Uterus (tissue), 4 donors: ENCODE results near the gene IAH1. TPM values are rescaled to one million over a fixed set of nuclear protein-coding genes. Genes with fewer than 3 reads are reported as not detected.
"Not testable (repeated sequence)": the region's sequence is repeated elsewhere in the genome, so short reads cannot be mapped to it uniquely, and the experiment has no call there.

Experiments
- DNase-seq, 2 donors: peaks; one replicate each; pipeline ENCODE4 v3.0.0-alpha.2; 2019 to 2020
- H3K27ac ChIP-seq, 2 donors: fragments of 200-600 bp; sonication (generic); 1 replicate in 1 of 2; 2 replicates in 1 of 2; pipeline ENCODE4 v1.5.1; 2016 to 2018
- H3K27me3 ChIP-seq, 2 donors: fragments of 200-600 bp; sonication (generic); one replicate each; pipeline ENCODE4 v1.5.1; 2018 to 2019; ENCODE audit warnings: control low read depth in 1 of 2
- H3K36me3 ChIP-seq, 2 donors: fragments of 200-600 bp; sonication (generic); one replicate each; pipeline ENCODE4 v1.5.1; 2019; ENCODE audit warnings: control low read depth in 1 of 2
- H3K4me1 ChIP-seq, 2 donors: fragments of 200-600 bp; sonication (generic); one replicate each; pipeline ENCODE4 v1.5.1; 2018 to 2019; ENCODE audit warnings: control low read depth in 1 of 2
- H3K4me3 ChIP-seq, 2 donors: fragments of 200-600 bp; sonication (generic); 1 replicate in 1 of 2; 2 replicates in 1 of 2; pipeline ENCODE4 v1.5.1; 2018 to 2019; ENCODE audit warnings: mild to moderate bottlenecking in 1 of 2
- H3K9me3 ChIP-seq, 2 donors: fragments of 200-600 bp; sonication (generic); one replicate each; pipeline ENCODE4 v1.5.1; 2019; ENCODE audit warnings: control low read depth in 1 of 2
- CTCF ChIP-seq, 4 experiments: fragments of 200-600 bp in 2 of 4; fragments of 450-650 bp in 2 of 4; sonication (generic) in 2 of 4; IDR thresholded peaks; one replicate each; pipeline ENCODE4 v1.5.1; 2016 to 2019; ENCODE audit warnings: antibody characterized with exemption in 4 of 4, mild to moderate bottlenecking in 2 of 4, moderate library complexity in 1 of 4
- POLR2A ChIP-seq, 2 donors: fragments of 450-650 bp; IDR thresholded peaks; one replicate each; pipeline ENCODE4 v1.6.1; 2016; ENCODE audit warnings: antibody characterized with exemption in 2 of 2, mild to moderate bottlenecking in 1 of 2, moderate library complexity in 1 of 2
- intact Hi-C: fragments of 100-400 bp; cut with DNase I; formaldehyde crosslinking; loops from one replicate; pipeline ENCODE4 v1.15.1; 2023; ENCODE audit warnings: low total_unique reads
- total RNA-seq, 4 donors: library from RNA; depleted of rRNA in 3 of 4; stranded (reverse); fragments of >200 nt in 3 of 4; gene quantifications; one replicate each; pipeline versions ENCODE4 v1.1.0 to v1.2.4, GENCODE V29; 2014 to 2023
- donor health status: DM: yes; HTN: yes; CAD: no.

Gene IAH1
- total RNA-seq, 4 donors from 2014 or later = 32.4 to 59.1 (median 38.1) TPM

DNA sequence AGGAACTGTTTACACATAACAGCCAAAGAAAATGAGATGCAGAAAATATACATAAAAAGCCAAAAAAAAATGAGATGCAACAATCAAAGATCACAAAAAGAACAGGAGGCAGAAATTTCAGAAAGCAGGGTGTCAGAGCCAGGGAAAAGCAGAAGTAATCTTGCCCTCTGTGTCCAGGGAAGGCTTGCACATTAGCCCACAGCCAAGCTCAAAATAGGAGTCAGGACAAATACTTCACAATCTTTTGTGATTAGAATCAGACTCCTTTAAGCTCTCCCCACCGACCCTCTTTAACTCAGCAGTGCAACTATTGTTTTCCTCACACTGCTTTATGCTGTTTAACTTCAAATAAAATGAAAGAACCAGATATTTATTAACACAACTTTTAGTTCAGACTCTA lies 34.6 kb downstream of the IAH1 start:
- DNase-seq = no peak
- H3K27me3 ChIP-seq = no peaks in the 10 kb centered on the region
- H3K27ac ChIP-seq = no peak overlapping the region
- H3K36me3 ChIP-seq = no peaks in the 10 kb centered on the region
- no peak overlapping the region for H3K4me3 ChIP-seq
- intact Hi-C loops = no loop called here
- TF ChIP-seq CTCF (IDR thresholded peaks at IDR 0.05) (no peak), POLR2A (IDR thresholded peaks at IDR 0.05) (no peak)
- H3K9me3 ChIP-seq = no peaks in the 10 kb centered on the region
- H3K4me1 ChIP-seq = no peaks in the 10 kb centered on the region

DNA sequence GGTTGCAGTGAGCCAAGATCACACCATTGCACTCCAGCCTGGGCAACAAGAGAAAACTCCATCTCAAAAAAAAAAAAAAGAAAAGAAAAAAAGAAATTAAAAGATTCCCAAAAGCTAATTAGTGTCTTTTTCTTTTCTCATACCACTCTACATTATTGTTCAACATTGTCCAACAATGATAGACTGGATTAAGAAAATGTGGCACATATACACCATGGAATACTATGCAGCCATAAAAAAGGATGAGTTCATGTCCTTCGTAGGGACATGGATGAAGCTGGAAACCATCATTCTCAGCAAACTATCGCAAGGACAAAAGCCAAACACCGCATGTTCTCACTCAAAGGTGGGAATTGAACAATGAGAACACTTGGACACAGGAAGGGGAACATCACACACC lies 39.6 kb downstream of the IAH1 start:
- H3K27me3 ChIP-seq, H3K36me3 ChIP-seq, H3K27ac ChIP-seq, DNase-seq, intact Hi-C loops, H3K4me3 ChIP-seq, H3K4me1 ChIP-seq, H3K9me3 ChIP-seq: not testable (repeated sequence)

GRCh38 chr2:9517118-9517782 lies 42.9 kb downstream of the IAH1 start:
- no peaks in the 10 kb centered on the region for H3K4me1 ChIP-seq
- DNase-seq = no peak
- intact Hi-C loops = no loop called here
- no peak overlapping the region for H3K4me3 ChIP-seq
- H3K9me3 ChIP-seq = no peaks in the 10 kb centered on the region
- H3K27ac ChIP-seq = no peak overlapping the region
- TF ChIP-seq POLR2A (IDR thresholded peaks at IDR 0.05) = no peak
- no peak for TF ChIP-seq CTCF (IDR thresholded peaks at IDR 0.05)
- no peaks in the 10 kb centered on the region for H3K36me3 ChIP-seq
- no peaks in the 10 kb centered on the region for H3K27me3 ChIP-seq

DNA sequence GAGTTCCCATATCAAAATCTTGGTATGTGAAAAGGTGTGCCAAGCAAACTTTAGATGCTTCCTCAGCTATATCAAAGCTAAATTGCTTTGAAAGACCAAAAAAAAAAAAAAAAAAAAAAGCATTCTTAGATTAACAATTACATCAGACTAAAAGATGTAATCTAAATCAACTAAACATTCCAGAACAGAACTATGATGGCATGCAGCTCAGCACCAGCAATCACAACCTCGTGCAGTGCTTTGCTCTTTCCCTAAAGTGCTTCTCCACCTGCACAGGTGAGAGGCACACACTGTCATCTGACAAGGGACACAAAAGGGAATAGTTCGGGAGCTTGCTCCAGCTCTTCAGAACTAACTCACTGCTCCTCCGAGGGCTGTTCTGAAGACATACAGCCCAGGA lies 43.8 kb downstream of the IAH1 start:
- no peaks in the 10 kb centered on the region for H3K36me3 ChIP-seq
- DNase-seq = no peak
- H3K4me3 ChIP-seq = no peak overlapping the region
- no peaks in the 10 kb centered on the region for H3K27me3 ChIP-seq
- H3K4me1 ChIP-seq = no peaks in the 10 kb centered on the region
- intact Hi-C loops = no loop called here
- no peaks in the 10 kb centered on the region for H3K9me3 ChIP-seq
- TF ChIP-seq CTCF (IDR thresholded peaks at IDR 0.05) = no peak
- no peak for TF ChIP-seq POLR2A (IDR thresholded peaks at IDR 0.05)
- no peak overlapping the region for H3K27ac ChIP-seq

DNA sequence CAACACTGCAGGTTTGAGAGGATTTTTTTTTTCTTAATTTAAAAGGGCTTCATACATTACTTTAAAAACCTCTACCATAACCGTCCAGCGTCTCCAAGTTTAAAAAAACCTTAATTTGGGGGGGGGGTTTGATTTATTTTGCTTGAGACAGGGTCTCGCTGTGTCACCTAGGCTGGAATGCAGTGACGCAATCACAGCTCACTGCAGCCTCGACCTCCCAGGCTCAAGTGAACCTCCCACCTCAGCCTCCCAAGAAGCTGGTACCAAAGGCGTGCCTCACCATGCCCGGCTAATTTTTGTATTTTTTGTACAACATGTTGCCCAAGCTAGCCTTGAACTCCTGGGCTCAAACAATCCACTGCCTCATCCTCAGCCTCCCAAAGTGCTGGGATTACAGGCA lies 44.4 kb downstream of the IAH1 start:
- Histone ChIP-seq H3K4me3 (no peak overlapping the region), H3K4me1 (no peaks in the 10 kb centered on the region), H3K36me3 (no peaks in the 10 kb centered on the region), H3K9me3 (no peaks in the 10 kb centered on the region), H3K27me3 (no peaks in the 10 kb centered on the region), H3K27ac (no peak overlapping the region)
- DNase-seq = no peak
- intact Hi-C loops = no loop called here
- TF ChIP-seq CTCF (IDR thresholded peaks at IDR 0.05) (no peak), POLR2A (IDR thresholded peaks at IDR 0.05) (no peak)

DNA sequence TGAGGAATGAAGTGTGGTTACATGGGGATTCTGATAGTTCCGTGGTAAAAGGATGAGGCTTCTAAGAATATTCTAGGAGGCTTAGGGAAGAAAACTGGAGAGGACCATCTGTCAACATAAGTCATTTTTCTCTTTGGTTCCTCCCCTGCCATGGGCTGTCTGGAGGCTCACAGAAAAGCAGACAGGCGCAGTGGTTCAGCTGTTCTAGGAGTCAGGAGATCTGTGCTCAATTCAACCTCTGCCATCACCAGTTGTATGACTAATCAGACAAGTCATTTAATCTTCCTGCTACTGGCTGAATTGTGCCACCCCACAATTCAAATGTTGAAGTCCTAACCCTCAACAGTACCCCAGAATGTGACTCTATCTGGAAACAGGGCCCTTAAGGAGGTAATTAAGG lies 44.9 kb downstream of the IAH1 start:
- Histone ChIP-seq H3K27ac (no peak overlapping the region), H3K36me3 (no peaks in the 10 kb centered on the region), H3K4me3 (no peak overlapping the region), H3K9me3 (no peaks in the 10 kb centered on the region), H3K4me1 (no peaks in the 10 kb centered on the region), H3K27me3 (no peaks in the 10 kb centered on the region)
- DNase-seq = no peak
- no peak for TF ChIP-seq CTCF (IDR thresholded peaks at IDR 0.05)
- no peak for TF ChIP-seq POLR2A (IDR thresholded peaks at IDR 0.05)
- intact Hi-C loops = no loop called here
